Osteoblast (primary cell): Measurements from ENCODE around the gene CLDN20. TPM values are rescaled to one million over a fixed set of nuclear protein-coding genes. Genes with fewer than 3 reads are reported as not detected.
"Not testable (repeated sequence)": the region's sequence is repeated elsewhere in the genome, so short reads cannot be mapped to it uniquely, and the experiment has no call there.

Experiments
- DNase-seq: peaks from one replicate; pipeline ENCODE4 v3.0.0; 2011; ENCODE audit warnings: low spot score, mixed read lengths; ENCODE audit not compliant: insufficient read length; ENCODE audit errors: missing footprints
- H2AFZ ChIP-seq: 2 replicates; pipeline ENCODE4 v1.6.0; 2011; ENCODE audit warnings: mild to moderate bottlenecking, low read length
- H3K27ac ChIP-seq: 2 replicates; pipeline ENCODE4 v1.5.1; 2011; ENCODE audit warnings: mild to moderate bottlenecking, low read depth, low read length, moderate library complexity
- H3K27me3 ChIP-seq: 2 replicates; pipeline ENCODE4 v1.6.0; 2012; ENCODE audit warnings: mild to moderate bottlenecking, control low read depth, inconsistent platforms, low read length, moderate library complexity; ENCODE audit not compliant: insufficient read depth
- H3K36me3 ChIP-seq: 2 replicates; pipeline ENCODE4 v1.5.1; 2011; ENCODE audit warnings: mild to moderate bottlenecking, low read length, control low read depth, moderate library complexity; ENCODE audit not compliant: insufficient read depth
- H3K4me1 ChIP-seq: 2 replicates; pipeline ENCODE4 v1.5.1; 2011; ENCODE audit warnings: mild to moderate bottlenecking, low read length, control low read depth, moderate library complexity; ENCODE audit not compliant: insufficient read depth
- H3K4me2 ChIP-seq: 2 replicates; pipeline ENCODE4 v1.6.0; 2011; ENCODE audit warnings: mild to moderate bottlenecking, low read length; ENCODE audit not compliant: insufficient read depth
- H3K4me3 ChIP-seq: fragments of 200-600 bp; sonication (generic); 3 replicates; pipeline ENCODE4 v1.5.1; 2012; ENCODE audit warnings: mild to moderate bottlenecking, low read length, inconsistent platforms; ENCODE audit not compliant: insufficient read depth
- H3K79me2 ChIP-seq: 2 replicates; pipeline ENCODE4 v1.6.0; 2012; ENCODE audit warnings: mild to moderate bottlenecking, low read length, control low read depth, inconsistent platforms; ENCODE audit not compliant: insufficient read depth
- H3K9me3 ChIP-seq: 2 replicates; pipeline ENCODE4 v1.5.1; 2011; ENCODE audit warnings: low read depth, low read length, control low read depth
- H4K20me1 ChIP-seq: 2 replicates; pipeline ENCODE4 v1.6.0; 2012; ENCODE audit warnings: mild to moderate bottlenecking, low read length, control low read depth; ENCODE audit not compliant: insufficient read depth
- CTCF ChIP-seq: IDR thresholded peaks from 2 replicates; pipeline ENCODE4 v1.5.1; 2011; ENCODE audit warnings: mild to moderate bottlenecking, low read depth, low read length, moderate library complexity; ENCODE audit errors: extremely low read depth
- total RNA-seq: library from RNA; depleted of rRNA; stranded (reverse); fragments of >200 nt; gene quantifications from 2 replicates; pipeline ENCODE4 v1.2.3, GENCODE V29; 2012

CLDN20 gene
- total RNA-seq: not detected in 2 replicates

- Histone ChIP-seq H2AFZ (peak within 1 kb of the TSS; percentile 70), H3K9me3 (no peaks in the 10 kb centered on the region), H3K4me3 (no peak within 1 kb of the TSS), H3K27ac (no peak within 1 kb of the TSS), H3K4me2 (peak within 1 kb of the TSS; percentile 17), H3K79me2 (no peaks in the 10 kb centered on the region), H3K4me1 (peaks cover 14% of the 10 kb centered on the region), H3K36me3 (peaks cover 16% of the 10 kb centered on the region), H4K20me1 (no peaks in the 10 kb centered on the region), H3K27me3 (no peaks in the 10 kb centered on the region)
- no peak for DNase-seq
- TF ChIP-seq CTCF: no peak
Measured at GRCh38 chr6:155263373-155264063, at the start of gene CLDN20. CLDN20 (plus strand) TSS chr6:155264013; CDS start chr6:155275720, 11,707 bp downstream.

DNA sequence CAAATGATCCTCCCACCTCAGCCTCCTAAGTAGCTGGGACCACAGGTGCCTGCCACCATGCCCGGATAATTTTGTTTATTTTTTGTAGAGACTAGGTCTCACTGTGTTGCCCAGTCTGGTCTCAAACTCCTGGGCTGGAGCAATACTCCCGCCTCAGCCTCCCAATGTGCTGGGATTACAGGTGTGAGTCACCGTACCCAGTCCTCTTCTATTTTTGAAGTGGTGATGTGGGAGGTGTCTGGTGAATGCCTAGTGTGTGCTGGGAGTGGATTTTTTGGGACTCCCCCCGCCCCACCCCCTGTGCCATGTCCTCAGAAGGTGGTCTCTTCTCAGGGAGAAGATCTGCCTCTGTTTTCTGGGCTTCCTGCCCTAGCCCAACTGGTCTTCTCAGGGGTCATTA, 47.9 kb upstream of the CLDN20 start:
- peaks cover 13% of the 10 kb centered on the region for H3K4me1 ChIP-seq
- no peak overlapping the region for H2AFZ ChIP-seq
- DNase-seq: no peak
- no peaks in the 10 kb centered on the region for H3K79me2 ChIP-seq
- no peaks in the 10 kb centered on the region for H3K9me3 ChIP-seq
- peaks cover 3% of the 10 kb centered on the region for H4K20me1 ChIP-seq
- no peak overlapping the region for H3K4me3 ChIP-seq
- no peak overlapping the region for H3K4me2 ChIP-seq
- no peak overlapping the region for H3K27ac ChIP-seq
- peaks cover 4% of the 10 kb centered on the region for H3K36me3 ChIP-seq
- TF ChIP-seq CTCF: no peak
- H3K27me3 ChIP-seq: no peaks in the 10 kb centered on the region

- peaks cover 13% of the 10 kb centered on the region for H3K4me1 ChIP-seq
- no peaks in the 10 kb centered on the region for H3K79me2 ChIP-seq
- peaks cover 3% of the 10 kb centered on the region for H4K20me1 ChIP-seq
- no peak overlapping the region for H3K4me2 ChIP-seq
- no peak overlapping the region for H3K27ac ChIP-seq
- H3K27me3 ChIP-seq: no peaks in the 10 kb centered on the region
- H3K36me3 ChIP-seq: peaks cover 4% of the 10 kb centered on the region
- H2AFZ ChIP-seq: no peak overlapping the region
- no peaks in the 10 kb centered on the region for H3K9me3 ChIP-seq
- no peak for DNase-seq
- H3K4me3 ChIP-seq: no peak overlapping the region
- TF ChIP-seq CTCF: no peak
Measured at GRCh38 chr6:155216312-155217046, 47.3 kb upstream of the CLDN20 start.

DNA sequence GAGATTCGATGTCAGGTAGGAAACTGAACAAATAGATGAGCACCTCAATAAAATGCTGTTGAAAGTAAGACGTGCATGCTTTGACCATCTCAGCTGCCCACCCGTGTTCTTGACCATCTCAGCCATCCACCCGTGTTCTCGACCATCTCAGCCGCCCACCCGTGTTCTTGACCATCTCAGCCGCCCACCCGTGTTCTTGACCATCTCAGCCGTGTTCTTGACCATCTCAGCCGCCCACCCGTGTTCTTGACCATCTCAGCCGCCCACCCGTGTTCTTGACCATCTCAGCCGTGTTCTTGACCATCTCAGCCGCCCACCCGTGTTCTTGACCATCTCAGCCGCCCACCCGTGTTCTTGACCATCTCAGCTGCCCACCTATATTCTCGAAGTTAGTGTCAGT, 45.1 kb upstream of the CLDN20 start:
- not testable (repeated sequence) for H3K9me3 ChIP-seq, H4K20me1 ChIP-seq, H3K4me3 ChIP-seq, H3K4me2 ChIP-seq, H3K79me2 ChIP-seq, H2AFZ ChIP-seq, H3K27me3 ChIP-seq, H3K27ac ChIP-seq, DNase-seq, H3K36me3 ChIP-seq
- peaks cover 15% of the 10 kb centered on the region for H3K4me1 ChIP-seq
